Body of pancreas (tissue), 4 donors: ENCODE results near the gene CMIP. TPM values are rescaled to one million over a fixed set of nuclear protein-coding genes. Genes with fewer than 3 reads are reported as not detected.

ENCODE experiments used
- ATAC-seq: fragments of 150-250 bp; one replicate; pipeline ENCODE4 v1.9.1; 2016
- DNase-seq, 4 donors: peaks; one replicate each; pipeline ENCODE4 v3.0.0-alpha.2; 2019
- H3K27ac ChIP-seq, 4 donors: fragments of 200-600 bp; sonication (generic); 1 replicate in 3 of 4; 2 replicates in 1 of 4; pipeline versions ENCODE4 v1.5.1 to v1.6.1; 2016 to 2019; ENCODE audit warnings: mild to moderate bottlenecking in 1 of 4, mixed read lengths in 1 of 4, moderate library complexity in 1 of 4
- H3K27me3 ChIP-seq, 2 donors: fragments of 200-600 bp; sonication (generic); one replicate each; pipeline ENCODE4 v1.6.0; 2016; ENCODE audit warnings: mild to moderate bottlenecking in 1 of 2
- H3K36me3 ChIP-seq, 2 donors: fragments of 200-600 bp; sonication (generic); replicated peaks in 1 of 2; 2 replicates each; pipeline ENCODE4 v1.5.1; 2016; ENCODE audit warnings: low read depth in 2 of 2; ENCODE audit not compliant: insufficient read depth in 1 of 2
- H3K4me1 ChIP-seq: fragments of 200-600 bp; sonication (generic); one replicate; pipeline ENCODE4 v1.6.0; 2016
- H3K4me3 ChIP-seq, 2 donors: fragments of 200-600 bp; sonication (generic); 1 replicate in 1 of 2; 2 replicates in 1 of 2; pipeline ENCODE4 v1.5.1; 2016 to 2019
- H3K9me3 ChIP-seq, 3 donors: fragments of 200-600 bp; sonication (generic); 1 replicate in 2 of 3; 2 replicates in 1 of 3; pipeline ENCODE4 v1.5.1; 2016
- POLR2A ChIP-seq, 3 donors: fragments of 450-650 bp; IDR thresholded peaks; one replicate each; pipeline ENCODE4 v1.6.1; 2016; ENCODE audit warnings: antibody characterized with exemption in 3 of 3, mild to moderate bottlenecking in 2 of 3
- WGBS, 2 donors: methylation state at CpG; one replicate each; pipeline ENCODE4 v1.1.5; 2017; 5-methylcytosine and 5-hydroxymethylcytosine counted together
- intact Hi-C: fragments of 100-400 bp; cut with DNase I; formaldehyde crosslinking; loops from one replicate; pipeline ENCODE4 v1.15.1; 2023
- total RNA-seq, 2 donors: library from RNA; depleted of rRNA; stranded (reverse); fragments of >200 nt; gene quantifications; one replicate each; pipeline ENCODE4 v1.1.0, GENCODE V29; 2016
- TF ChIP-seq, protein P1 (sequence below), 7 experiments: fragments of 450-650 bp in 4 of 7; fragments of 200-600 bp in 3 of 7; sonication (generic) in 3 of 7; IDR thresholded peaks; one replicate each; pipeline ENCODE4 v1.5.1; 2016 to 2019; ENCODE audit warnings: antibody characterized with exemption in 7 of 7

Gene CMIP
- total RNA-seq, 2 donors from 2014 or later = 18.7 to 18.8 TPM

DNA sequence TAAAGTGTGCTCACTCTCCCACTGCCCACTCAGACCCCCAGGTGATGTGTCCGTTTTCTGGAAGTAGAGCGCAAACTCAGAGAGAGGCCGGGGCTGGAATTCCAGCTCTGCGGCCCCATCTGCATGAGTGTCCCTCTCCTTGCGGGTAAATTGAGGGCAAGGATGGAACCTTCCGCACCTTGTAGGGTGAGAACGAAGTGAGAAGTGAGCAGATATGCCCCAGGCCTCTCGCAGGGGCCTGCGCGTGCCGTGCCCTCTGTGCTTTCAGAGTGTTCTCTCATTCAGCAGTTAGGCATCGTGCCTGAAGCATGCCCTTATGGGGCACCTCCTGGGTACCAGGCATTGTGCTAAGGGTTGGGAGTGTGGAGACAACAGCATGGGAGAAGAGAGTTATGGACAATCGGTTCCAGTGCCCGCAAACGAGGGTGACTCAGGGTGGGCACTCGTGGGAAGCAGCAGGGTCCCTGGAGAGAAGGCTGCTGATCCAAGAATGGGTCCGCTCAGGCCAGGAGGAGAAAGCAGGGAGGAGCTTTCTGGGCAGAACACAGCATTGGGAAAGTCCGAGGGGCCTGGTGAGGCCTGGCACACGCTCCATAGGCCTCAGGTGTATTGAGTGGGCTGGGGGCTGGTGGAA lies 23.8 kb downstream of the CMIP start:
- Histone ChIP-seq H3K27ac (no peak overlapping the region), H3K9me3 (no peaks in the 10 kb centered on the region), H3K4me1 (peaks cover 38% of the 10 kb centered on the region), H3K27me3 (no peaks in the 10 kb centered on the region), H3K4me3 (no peak overlapping the region), H3K36me3 (no peaks in the 10 kb centered on the region)
- DNase-seq (no peak), ATAC-seq (no peak)
- 92 to 96% methylated on average over 19 of the region's 19 CpGs for WGBS, 2 donors
- intact Hi-C loops = no loop called here
- TF ChIP-seq POLR2A (IDR thresholded peaks at IDR 0.05) = no peak
- TF ChIP-seq, protein P1, sequence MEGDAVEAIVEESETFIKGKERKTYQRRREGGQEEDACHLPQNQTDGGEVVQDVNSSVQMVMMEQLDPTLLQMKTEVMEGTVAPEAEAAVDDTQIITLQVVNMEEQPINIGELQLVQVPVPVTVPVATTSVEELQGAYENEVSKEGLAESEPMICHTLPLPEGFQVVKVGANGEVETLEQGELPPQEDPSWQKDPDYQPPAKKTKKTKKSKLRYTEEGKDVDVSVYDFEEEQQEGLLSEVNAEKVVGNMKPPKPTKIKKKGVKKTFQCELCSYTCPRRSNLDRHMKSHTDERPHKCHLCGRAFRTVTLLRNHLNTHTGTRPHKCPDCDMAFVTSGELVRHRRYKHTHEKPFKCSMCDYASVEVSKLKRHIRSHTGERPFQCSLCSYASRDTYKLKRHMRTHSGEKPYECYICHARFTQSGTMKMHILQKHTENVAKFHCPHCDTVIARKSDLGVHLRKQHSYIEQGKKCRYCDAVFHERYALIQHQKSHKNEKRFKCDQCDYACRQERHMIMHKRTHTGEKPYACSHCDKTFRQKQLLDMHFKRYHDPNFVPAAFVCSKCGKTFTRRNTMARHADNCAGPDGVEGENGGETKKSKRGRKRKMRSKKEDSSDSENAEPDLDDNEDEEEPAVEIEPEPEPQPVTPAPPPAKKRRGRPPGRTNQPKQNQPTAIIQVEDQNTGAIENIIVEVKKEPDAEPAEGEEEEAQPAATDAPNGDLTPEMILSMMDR (IDR thresholded peaks at IDR 0.05) = no peak

DNA sequence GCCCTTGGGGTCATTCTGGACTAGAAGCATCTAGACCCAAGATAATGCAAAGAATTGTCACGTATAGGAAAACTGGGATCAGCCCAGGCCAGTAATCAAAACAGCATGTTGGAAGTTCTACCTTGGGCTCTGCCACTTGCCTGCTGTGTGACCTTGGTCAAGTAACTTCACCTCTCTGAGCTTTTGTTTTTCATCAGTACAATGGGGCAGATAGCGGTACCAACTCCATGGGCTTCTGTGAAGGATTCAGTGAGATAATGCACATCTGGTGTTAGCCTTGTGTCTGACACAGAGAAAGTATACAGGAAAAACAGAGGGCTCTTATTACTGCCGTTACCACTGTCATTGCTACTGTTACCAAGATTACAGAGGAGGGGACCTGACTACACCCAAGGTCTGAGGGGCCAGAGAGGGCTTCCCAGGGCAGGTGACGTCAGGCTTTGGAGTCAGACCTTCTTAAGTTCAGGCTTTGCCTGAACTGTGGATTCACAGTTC lies 24.6 kb downstream of the CMIP start:
- H3K4me3 ChIP-seq = no peak overlapping the region
- DNase-seq (no peak), ATAC-seq (no peak)
- H3K27ac ChIP-seq = peak overlapping the region in 2 of 4 donors; percentile 4 to 49
- no peaks in the 10 kb centered on the region for H3K9me3 ChIP-seq
- TF ChIP-seq, protein P1 (IDR thresholded peaks at IDR 0.05) = no peak
- TF ChIP-seq POLR2A (IDR thresholded peaks at IDR 0.05) = no peak
- H3K36me3 ChIP-seq = no peaks in the 10 kb centered on the region
- WGBS, 2 donors = 71 to 88% methylated on average over 4 of the region's 4 CpGs
- peaks cover 43% of the 10 kb centered on the region for H3K4me1 ChIP-seq
- intact Hi-C loops = no loop called here
- H3K27me3 ChIP-seq = no peaks in the 10 kb centered on the region

DNA sequence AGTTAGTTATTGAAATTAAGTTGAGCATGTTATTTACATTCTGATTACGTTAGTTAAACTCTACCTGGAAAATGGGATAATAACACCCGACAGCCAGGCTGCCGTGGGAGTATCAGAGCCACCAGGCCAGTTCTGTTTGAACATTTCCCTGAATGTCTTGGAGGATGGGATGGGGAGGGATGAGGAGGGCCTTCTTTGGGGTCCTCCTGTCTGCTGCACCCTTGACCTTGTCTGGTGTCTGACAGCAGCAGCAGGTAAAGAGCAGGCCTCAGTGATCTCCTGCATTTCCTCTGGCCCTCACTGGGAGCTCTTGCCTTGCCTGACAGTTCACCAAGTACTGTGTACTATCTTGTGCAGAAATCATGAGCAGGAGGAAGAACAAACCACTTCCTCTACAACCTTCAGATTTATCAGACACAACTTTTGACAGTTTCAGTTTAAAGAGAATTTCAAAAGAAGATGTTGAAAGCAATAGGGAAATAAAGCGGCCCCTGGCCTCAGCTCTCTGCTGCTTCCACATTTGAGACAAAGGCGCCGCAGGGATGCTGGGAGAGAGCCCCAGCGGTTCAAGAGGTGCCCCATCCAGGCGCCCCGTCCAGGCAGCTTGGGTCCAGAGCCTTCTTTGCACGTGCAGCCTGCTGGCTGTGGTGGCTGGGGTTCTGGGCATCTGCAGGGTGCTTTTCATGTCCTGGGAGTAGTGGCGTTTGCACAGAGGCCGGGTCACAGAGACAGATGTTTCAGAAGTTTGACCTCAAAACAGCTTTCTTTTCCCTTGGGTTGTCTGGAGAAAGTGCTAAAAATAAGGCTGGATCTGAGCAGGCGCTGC lies 25.3 kb downstream of the CMIP start:
- Histone ChIP-seq H3K9me3 (no peaks in the 10 kb centered on the region), H3K4me3 (no peak overlapping the region), H3K27ac (peak overlapping the region in 2 of 4 donors; percentile 4 to 49), H3K27me3 (no peaks in the 10 kb centered on the region), H3K4me1 (peaks cover 45% of the 10 kb centered on the region), H3K36me3 (no peaks in the 10 kb centered on the region)
- intact Hi-C loops = no loop called here
- DNase-seq (peak in 1 of 4 donors; percentile 44), ATAC-seq (no peak)
- TF ChIP-seq, protein P1 (IDR thresholded peaks at IDR 0.05) = no peak
- TF ChIP-seq POLR2A (IDR thresholded peaks at IDR 0.05) = no peak
- 63 to 72% methylated on average over 12 to 13 of the region's 13 CpGs for WGBS, 2 donors

DNA sequence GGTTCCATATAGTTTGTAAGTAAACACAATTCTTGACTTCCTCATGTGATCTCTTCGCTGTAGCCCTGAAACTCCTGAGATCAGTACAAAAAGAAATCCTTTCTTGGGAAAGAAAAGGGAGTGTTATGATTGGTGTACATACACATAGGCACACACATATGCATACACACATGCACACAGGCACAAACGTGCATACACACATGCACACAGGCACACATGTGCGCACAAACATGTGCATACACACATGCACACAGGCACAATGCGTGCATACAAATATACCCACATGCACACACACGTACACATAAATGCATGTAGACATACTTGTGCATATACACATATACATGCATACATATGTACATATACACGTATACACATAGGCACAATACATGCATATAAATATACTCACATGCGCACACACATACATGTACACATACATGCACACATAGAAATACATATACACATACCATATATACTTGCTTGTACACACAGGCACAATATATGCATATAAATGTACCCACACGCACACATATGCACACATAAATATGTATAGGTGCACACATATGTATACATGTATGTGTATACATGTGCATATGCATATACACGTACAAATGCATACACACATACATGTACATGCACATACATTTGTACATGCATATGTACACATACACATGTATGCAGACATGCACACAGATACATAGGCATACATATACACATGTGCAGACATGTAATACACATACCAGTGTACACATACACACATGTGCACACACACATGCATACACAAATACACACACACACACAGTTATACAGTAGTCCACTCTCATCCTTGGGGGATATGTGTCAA lies 26.4 kb downstream of the CMIP start:
- WGBS, 2 donors = 85 to 92% methylated on average over 9 of the region's 9 CpGs
- intact Hi-C loops = no loop called here
- DNase-seq (no peak), ATAC-seq (no peak)
- H3K27me3 ChIP-seq = no peaks in the 10 kb centered on the region
- peak overlapping the region in 1 of 4 donors; percentile 49 for H3K27ac ChIP-seq
- no peak overlapping the region for H3K4me3 ChIP-seq
- H3K36me3 ChIP-seq = no peaks in the 10 kb centered on the region
- TF ChIP-seq, protein P1 (IDR thresholded peaks at IDR 0.05) = peak in 1 of 7 experiments; percentile 38
- TF ChIP-seq POLR2A (IDR thresholded peaks at IDR 0.05) = no peak
- H3K4me1 ChIP-seq = peaks cover 34% of the 10 kb centered on the region
- no peaks in the 10 kb centered on the region for H3K9me3 ChIP-seq
